NK-92 (cell line): Measurements from ENCODE around the gene IL6R.
"Not testable (repeated sequence)": the region's sequence is repeated elsewhere in the genome, so short reads cannot be mapped to it uniquely, and the experiment has no call there.

Experiments used
- DNase-seq: peaks from one replicate; lab custom pipeline; 2025; ENCODE audit not compliant: unreplicated experiment; lab: John Stamatoyannopoulos, UW

Gene IL6R

GRCh38 chr1:154406572-154406879, 1.4 kb downstream of the IL6R start:
- DNase-seq = no peak

GRCh38 chr1:154406886-154407197, 1.7 kb downstream of the IL6R start:
- DNase-seq = no peak

GRCh38 chr1:154407198-154408091, 2.3 kb downstream of the IL6R start:
- DNase-seq = no peak

GRCh38 chr1:154408174-154408777, 3.1 kb downstream of the IL6R start:
- no peak for DNase-seq

GRCh38 chr1:154410185-154410827, 5.2 kb downstream of the IL6R start:
- no peak for DNase-seq

- DNase-seq = no peak
Observed at GRCh38 chr1:154411525-154411924, 6.4 kb downstream of the IL6R start.

GRCh38 chr1:154413177-154413783, 8.1 kb downstream of the IL6R start:
- DNase-seq = no peak

GRCh38 chr1:154414606-154415005, 9.5 kb downstream of the IL6R start:
- no peak for DNase-seq

- no peak for DNase-seq
Observed at GRCh38 chr1:154416471-154417337, 11.6 kb downstream of the IL6R start.

GRCh38 chr1:154417338-154417608, 12.1 kb downstream of the IL6R start:
- no peak for DNase-seq

GRCh38 chr1:154418062-154418921, 13.1 kb downstream of the IL6R start:
- no peak for DNase-seq

GRCh38 chr1:154418923-154419619, 13.9 kb downstream of the IL6R start:
- DNase-seq = no peak

- DNase-seq = no peak
Observed at GRCh38 chr1:154419620-154420571, 14.8 kb downstream of the IL6R start.

- no peak for DNase-seq
Observed at GRCh38 chr1:154420961-154421924, 16.1 kb downstream of the IL6R start.

- not testable (repeated sequence) for DNase-seq
Observed at GRCh38 chr1:154422049-154422448, 16.9 kb downstream of the IL6R start.

- no peak for DNase-seq
Observed at GRCh38 chr1:154422521-154422920, 17.4 kb downstream of the IL6R start.

GRCh38 chr1:154423304-154423987, 18.3 kb downstream of the IL6R start:
- no peak for DNase-seq
